ENCODE measurements around the gene WDR88.
"Not testable (repeated sequence)": the region's sequence is repeated elsewhere in the genome, so short reads cannot be mapped to it uniquely, and the experiment has no call there.

DNA sequence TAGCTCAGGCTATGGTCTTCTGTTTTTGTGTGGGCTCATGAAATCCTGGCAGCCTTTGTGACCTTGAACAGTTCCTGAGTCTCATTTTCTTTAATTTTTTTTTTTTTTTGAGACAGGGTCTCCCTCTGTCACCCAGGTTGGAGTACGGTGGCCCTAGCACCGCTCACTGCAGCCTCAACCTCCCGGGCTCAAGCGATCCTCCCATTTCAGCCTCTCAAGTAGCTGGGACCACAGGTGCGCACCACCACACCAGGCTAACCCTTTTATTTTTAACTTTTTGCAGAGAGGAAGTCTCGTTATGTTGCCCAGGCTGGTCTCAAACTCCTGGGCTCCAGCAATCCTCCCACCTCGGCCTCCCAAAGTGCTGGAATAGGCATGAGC is 77.9 kb downstream of the WDR88 start:
- TF ChIP-seq, protein P1, sequence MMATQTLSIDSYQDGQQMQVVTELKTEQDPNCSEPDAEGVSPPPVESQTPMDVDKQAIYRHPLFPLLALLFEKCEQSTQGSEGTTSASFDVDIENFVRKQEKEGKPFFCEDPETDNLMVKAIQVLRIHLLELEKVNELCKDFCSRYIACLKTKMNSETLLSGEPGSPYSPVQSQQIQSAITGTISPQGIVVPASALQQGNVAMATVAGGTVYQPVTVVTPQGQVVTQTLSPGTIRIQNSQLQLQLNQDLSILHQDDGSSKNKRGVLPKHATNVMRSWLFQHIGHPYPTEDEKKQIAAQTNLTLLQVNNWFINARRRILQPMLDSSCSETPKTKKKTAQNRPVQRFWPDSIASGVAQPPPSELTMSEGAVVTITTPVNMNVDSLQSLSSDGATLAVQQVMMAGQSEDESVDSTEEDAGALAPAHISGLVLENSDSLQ (IDR thresholded peaks at IDR 0.05): not testable (repeated sequence)
- not testable (repeated sequence) for TF ChIP-seq CTBP1 (IDR thresholded peaks at IDR 0.05; ENCODE audit: borderline replicate concordance); SP1 (IDR thresholded peaks at IDR 0.05); FOXA1 (IDR thresholded peaks at IDR 0.05); FOXK2 (IDR thresholded peaks at IDR 0.05); L3MBTL2 (conservative IDR thresholded peaks at IDR 0.05); LEF1 (IDR thresholded peaks at IDR 0.05; ENCODE audit: borderline replicate concordance); FOXM1 (IDR thresholded peaks at IDR 0.05; ENCODE audit: borderline replicate concordance); ARNT (IDR thresholded peaks at IDR 0.05); ELF4 (IDR thresholded peaks at IDR 0.05); SUZ12 (IDR thresholded peaks at IDR 0.05); BHLHE40 (IDR thresholded peaks at IDR 0.05; ENCODE audit: borderline replicate concordance)

All from HEK293T (cell line).